Stimulated activated CD8-positive, alpha-beta memory T cell treated with anti-CD3 and anti-CD28 coated beads, Interleukin-2, amount 100 ng/mL, for 48 hours (primary cell): ENCODE measurements around the gene PDE4D.

Experiments used
- DNase-seq, 2 donors: peaks; one replicate each; pipeline ENCODE4 v3.0.0-alpha.2; 2020; ENCODE audit warnings: low read depth in 2 of 2

The PDE4D gene

DNA sequence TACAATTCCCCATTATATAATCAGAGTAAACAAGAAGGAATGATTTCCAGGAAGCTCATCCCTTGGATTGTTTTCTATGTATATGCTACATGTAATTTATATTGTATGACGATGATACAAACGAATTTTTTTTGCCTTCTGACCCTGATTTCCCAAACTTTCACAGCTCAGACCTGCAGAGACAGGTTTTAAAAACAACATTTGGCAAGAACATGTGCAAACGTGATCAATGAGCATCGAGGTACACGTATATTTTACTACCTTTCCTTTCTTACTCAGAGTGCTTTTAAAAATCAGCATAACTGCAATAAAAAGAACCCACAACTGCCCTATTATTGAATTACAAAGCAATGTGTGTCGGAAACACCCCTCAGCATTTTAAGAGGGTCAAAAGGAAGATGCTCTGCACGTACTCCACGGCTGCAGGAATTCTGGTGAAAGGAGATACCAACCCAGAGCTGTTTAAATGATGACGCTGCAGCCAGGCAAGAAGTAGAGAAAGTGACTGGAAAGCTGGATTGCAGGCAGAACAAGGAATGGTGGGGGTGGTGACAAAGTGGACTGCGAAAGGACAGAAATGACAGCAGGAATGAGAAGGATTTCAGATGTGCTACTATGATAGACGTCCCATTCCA lies 777.2 kb downstream of the PDE4D start:
- DNase-seq, result no peak

DNA sequence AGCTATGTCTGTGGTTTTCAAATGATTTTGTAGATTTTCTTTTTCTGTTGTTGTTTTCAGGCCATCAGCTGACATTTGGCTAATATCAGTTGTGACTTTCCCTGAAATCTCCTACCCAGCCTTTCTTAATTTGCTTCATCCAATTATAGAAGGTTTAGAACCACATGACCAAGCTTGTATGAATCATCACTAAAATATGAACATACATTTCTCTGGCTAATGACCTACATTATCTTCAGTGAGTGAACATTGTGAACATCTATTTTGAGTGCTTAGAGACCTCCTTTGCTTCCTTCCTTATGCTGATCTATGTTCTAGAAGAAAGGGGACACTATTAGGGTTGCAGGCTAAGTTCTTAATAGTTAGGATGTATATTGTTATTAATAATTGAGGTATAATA lies 778.2 kb downstream of the PDE4D start:
- DNase-seq, result no peak

GRCh38 chr5:59109383-59109782 lies 784.1 kb downstream of the PDE4D start:
- DNase-seq, result no peak

DNA sequence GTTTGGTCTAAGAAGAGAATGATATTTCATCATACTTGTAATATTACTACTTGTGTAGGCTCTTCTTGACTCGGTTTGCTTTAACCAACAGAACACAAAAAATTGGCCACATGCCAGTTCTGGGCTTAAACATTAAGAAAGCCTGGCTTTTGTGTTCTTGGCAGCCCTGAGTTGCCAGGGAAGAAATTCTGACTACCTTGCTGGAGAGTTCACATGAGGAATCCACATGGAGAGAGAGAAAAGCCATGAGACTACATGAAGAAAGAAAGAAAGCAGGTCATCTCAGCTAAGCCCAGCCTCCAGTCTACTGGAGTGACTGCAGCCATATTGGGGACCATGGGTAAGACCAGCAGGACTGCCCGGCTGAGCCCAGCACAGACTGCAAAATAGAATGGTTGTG lies 785.8 kb downstream of the PDE4D start:
- DNase-seq, result no peak

- DNase-seq, result no peak
Observed at GRCh38 chr5:59104400-59105127, 789.0 kb downstream of the PDE4D start.

- DNase-seq, result no peak
Observed at GRCh38 chr5:59103303-59103702, 790.2 kb downstream of the PDE4D start.

DNA sequence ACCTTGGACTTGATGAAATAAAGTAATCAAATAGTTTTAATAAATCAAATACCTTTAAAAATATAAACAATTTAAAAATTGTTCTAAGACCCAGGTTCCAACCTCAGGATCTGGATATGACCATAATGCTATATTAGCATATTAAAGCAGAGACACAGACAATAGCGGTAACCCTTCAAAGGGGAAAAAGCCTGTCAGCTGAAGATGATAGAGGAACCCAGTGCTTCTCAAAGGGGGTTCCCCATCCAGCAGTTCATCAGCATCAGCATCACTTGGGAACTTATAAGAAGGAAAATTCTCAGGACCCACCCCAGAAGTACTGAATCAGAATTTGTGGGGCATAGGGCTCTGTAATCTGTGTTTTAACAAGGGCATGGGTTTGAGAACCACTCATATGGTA lies 791.1 kb downstream of the PDE4D start:
- DNase-seq, result no peak

DNA sequence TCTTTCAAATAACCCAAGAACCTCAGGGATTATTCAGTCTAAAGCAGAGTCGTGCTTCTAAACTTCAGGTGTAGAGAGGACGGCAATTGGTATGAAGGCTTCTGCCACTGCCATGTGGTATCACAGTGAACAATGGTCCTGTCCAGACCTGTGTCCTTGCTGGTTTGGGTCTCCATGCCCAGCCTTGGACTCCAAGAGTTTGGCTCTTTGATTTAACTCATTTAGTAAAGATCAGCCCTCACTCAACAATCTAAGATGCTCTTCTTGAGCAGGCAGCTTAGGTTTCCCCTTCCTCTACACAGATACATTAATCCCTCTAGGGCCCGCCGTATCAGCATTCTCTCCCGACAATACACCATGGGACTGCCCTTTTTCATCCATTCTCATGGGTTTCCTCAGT lies 792.7 kb downstream of the PDE4D start:
- no peak for DNase-seq

DNA sequence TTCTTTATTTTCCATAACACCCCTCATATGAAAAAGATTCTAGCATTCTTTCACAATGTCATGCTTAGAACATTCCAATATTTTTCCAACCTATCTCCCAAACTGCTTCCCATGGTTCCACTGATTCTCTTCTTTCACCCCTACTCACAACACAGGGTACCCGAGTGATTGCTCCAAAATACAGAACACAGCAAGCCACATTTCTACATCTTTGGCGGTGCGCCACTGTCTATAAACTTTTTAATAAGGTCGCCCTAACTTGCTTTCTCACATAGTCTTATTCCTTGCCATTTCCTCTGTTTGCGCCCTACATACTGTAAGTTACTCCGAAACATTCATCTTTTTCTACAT lies 793.6 kb downstream of the PDE4D start:
- DNase-seq, result no peak

DNA sequence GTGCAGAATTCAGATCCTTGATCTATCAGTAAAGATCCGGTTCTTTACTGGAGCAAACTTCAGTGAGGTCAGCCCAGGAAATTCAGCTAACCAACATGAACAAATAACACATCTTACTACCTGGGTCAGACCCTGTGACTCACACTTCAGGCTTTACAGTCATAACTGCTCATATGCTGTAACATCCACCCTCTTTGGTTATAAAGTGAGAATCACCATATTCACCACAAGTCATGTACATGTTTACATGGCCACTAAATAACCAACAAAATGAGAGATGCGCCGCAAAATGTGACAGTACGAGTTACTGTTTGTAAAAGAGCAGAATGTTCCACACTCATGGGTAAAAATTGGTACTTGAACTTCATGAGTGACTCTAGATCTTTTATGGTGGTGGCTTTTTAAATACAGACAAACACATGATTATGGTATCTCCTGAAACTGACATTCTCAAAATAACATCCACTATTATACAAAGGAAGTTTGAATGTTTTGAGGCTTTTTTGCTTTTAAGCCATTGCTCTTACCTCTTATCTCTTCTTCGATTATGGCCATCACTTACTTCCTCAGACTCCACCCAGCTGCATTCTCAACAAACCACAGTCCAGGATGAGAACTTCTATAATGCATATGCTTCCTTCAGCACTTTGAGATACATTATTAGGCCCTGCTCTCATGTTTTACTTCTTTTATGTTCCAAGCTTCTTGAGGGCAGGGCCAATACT lies 794.1 kb downstream of the PDE4D start:
- peak in 1 of 2 donors; percentile 8 for DNase-seq

DNA sequence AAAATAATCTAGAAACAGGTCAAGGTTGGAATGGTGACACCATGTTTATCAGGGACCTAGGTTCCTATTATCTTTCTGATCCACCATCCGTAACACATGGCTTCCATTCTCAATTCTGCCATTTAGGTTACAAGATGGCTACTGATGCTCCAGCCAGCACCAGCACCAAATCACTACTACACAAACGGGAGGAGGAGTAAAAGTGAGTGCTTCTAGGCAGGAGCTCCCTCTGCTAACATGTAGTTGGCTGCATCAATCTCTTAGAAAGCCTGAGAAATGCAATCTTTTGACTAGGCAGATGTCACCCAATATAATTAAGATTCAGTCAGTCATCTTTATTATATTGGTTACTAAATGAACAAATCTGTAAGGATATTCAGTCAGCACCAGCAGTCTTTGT lies 794.8 kb downstream of the PDE4D start:
- no peak for DNase-seq

GRCh38 chr5:59097712-59098111 lies 795.8 kb downstream of the PDE4D start:
- no peak for DNase-seq

DNA sequence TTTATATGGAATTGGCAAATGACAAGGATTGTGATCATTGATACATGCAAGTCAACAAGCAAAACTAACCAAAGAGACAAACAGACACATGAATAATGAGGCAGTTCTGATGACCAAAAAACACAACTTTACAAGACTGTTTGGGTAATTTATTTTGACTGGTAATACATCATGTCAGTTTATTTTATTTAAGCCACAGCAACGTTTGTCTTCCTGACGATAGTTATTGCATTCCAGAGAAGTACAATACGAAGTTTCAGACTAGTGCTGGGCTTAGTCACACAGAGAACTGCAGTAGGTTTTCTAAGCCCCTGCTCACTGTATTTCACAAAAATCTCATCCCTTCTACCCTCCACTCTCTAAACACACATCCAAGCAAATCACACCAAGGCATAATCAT lies 796.4 kb downstream of the PDE4D start:
- no peak for DNase-seq

DNA sequence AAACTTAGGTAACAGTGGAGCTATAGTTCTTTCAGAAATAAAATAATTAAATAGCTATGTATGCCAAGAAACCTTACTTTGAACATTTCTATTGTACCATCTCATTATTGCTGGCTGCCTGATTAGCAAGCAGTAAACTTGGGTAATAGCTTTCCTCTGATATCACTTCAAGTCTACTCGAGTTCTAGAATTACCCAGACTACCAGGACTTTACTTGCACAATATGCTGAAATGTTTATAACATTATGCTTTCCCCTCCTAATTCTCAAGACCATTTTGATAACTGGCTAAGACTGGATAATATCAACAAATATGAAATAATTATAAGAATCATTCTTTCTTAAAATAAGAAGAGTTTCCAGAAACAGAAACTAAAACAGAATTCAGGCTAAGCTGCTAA lies 798.0 kb downstream of the PDE4D start:
- DNase-seq, result no peak

GRCh38 chr5:59094864-59095263 lies 798.7 kb downstream of the PDE4D start:
- no peak for DNase-seq

DNA sequence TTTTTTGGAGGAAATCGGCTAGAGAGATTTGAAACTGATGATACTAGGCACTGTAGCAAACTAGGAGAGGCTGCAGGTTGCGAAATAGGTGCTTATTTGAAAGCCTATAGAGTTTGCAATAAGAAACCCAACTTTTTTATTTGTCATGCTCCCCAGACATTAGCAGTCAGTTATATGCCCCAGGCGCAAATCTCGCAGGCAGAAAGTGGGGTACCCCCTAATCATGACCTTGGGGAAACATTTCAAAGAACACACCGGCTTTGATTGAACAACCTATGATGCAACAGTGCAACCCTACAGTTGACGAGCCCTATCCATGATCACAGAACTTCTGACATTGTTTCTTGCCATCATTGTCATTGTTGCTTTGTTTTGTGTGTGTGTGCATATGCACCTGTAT lies 800.2 kb downstream of the PDE4D start:
- DNase-seq, result no peak

GRCh38 chr5:59092758-59093157 lies 800.8 kb downstream of the PDE4D start:
- no peak for DNase-seq

DNA sequence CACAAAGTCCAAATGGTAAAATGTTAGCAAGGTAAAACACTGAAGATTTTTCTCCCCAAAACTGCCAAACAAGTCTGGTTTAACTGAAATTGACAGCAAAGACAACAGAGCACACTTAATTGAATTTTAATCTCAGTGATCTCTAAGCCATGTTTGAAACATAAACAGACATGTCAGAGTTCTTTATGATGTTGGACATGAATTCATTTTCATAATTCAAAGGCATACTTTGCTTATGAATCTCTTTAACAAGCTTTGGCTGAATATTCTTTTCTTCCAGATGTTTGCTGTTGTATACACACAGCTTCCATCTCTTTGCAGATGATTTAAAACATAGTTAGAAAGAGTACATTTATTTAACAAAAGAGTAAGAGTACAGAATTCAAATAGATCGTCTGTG lies 801.6 kb downstream of the PDE4D start:
- DNase-seq, result no peak

- DNase-seq, result no peak
Observed at GRCh38 chr5:59090323-59090722, 803.2 kb downstream of the PDE4D start.

DNA sequence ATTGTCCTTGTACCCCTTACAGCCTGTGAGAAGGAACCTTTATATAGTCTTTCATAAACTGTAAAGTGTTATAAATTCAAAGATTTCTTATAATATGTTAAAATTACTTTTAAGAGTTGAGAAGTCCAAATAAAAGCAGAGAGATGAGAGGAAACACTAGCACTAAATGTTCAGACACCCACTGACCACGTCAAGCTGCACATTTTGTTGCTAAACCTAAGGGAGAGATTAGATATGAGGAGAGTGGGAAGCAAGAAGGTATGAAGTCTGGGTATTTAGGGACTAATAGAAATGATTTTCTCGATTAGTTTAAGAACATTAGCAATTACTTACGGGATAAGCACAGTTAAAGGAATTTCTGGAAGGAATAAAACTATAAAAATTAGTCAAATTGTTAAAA lies 803.8 kb downstream of the PDE4D start:
- DNase-seq, result no peak

DNA sequence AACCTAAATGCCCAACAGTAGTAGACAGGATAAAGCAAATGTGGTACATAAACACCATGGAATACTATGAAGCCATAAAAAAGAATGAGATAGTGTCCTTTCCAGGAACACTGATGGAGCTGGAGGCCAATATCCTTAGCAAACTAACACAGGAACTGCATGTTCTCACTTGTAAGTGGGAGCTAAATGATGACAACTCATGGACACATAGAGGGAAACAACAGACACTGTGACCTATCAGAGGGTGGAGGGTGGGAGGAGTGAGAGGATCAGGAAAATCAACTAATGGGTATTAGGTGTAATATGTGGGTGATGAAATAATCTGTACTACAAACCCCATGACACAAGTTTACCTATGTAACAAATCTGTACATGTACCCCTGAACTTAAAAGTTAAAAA lies 805.0 kb downstream of the PDE4D start:
- no peak for DNase-seq

DNA sequence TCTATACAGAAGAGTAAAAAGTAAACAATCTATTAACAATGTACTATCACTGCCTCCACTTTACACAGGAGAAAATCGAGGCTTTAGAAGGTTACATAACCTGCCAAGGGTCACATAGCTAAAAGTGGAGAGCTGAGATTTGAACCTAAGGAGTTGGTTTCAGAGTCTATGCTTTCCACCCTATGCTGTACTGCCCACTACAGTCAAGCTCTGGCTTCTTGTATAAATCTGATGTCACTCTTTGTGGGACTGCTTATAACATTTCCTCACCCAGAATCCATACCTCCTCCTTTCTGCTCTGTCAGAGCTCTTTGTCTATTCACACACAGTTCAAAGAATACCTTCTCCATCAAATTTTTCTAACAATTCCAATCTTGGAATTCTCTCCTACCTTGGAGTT lies 807.5 kb downstream of the PDE4D start:
- DNase-seq, result no peak

DNA sequence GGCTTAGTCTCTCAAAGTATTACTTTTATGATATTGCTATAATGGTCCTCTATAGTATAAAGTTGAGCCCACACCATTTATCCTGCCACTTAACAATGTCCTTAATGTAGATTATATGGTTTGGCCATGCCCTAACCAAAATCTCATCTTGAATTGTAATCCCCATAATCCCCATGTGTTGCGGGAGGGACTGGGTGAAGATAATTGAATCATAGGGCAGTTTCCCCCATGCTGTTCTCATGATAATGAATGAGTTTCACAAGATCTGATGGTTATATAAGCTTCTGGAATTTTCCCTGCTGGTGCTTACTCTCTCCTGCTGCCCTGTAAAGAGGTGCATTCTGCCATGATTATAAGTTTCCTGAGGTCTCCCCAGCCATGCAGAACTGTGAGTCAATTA lies 811.8 kb downstream of the PDE4D start:
- DNase-seq, result no peak
